ENCODE results near the gene ACOX1. TPM values are rescaled to one million over a fixed set of nuclear protein-coding genes. Genes with fewer than 3 reads are reported as not detected.

The ACOX1 gene
- total and polyA plus RNA-seq, 2 of the 13 experiments (the other 11 are each of a cell fraction or from before 2014, with no cell fraction given) = 86.4 to 120 TPM

GRCh38 chr17:76000016-76000754, 21.2 kb upstream of the ACOX1 start (continued):
- no peak for TF ChIP-seq JUN (CRISPR knock-in tag; IDR thresholded peaks at IDR 0.05)
- peak; percentile 41; the same call in 1 of the 2 replicates for TF ChIP-seq ARNT2 (CRISPR knock-in tag; IDR thresholded peaks at IDR 0.05; ENCODE audit: low read depth)
- TF ChIP-seq, protein P1, sequence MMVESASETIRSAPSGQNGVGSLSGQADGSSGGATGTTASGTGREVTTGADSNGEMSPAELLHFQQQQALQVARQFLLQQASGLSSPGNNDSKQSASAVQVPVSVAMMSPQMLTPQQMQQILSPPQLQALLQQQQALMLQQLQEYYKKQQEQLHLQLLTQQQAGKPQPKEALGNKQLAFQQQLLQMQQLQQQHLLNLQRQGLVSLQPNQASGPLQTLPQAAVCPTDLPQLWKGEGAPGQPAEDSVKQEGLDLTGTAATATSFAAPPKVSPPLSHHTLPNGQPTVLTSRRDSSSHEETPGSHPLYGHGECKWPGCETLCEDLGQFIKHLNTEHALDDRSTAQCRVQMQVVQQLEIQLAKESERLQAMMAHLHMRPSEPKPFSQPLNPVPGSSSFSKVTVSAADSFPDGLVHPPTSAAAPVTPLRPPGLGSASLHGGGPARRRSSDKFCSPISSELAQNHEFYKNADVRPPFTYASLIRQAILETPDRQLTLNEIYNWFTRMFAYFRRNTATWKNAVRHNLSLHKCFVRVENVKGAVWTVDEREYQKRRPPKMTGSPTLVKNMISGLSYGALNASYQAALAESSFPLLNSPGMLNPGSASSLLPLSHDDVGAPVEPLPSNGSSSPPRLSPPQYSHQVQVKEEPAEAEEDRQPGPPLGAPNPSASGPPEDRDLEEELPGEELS (CRISPR knock-in tag; IDR thresholded peaks at IDR 0.05) = 0 out of 2 replicates have a peak, but pooled peaks have one; percentile 11
- TF ChIP-seq ZNF317 (CRISPR knock-in tag; IDR thresholded peaks at IDR 0.05) = no peak
- TF ChIP-seq, protein P2, sequence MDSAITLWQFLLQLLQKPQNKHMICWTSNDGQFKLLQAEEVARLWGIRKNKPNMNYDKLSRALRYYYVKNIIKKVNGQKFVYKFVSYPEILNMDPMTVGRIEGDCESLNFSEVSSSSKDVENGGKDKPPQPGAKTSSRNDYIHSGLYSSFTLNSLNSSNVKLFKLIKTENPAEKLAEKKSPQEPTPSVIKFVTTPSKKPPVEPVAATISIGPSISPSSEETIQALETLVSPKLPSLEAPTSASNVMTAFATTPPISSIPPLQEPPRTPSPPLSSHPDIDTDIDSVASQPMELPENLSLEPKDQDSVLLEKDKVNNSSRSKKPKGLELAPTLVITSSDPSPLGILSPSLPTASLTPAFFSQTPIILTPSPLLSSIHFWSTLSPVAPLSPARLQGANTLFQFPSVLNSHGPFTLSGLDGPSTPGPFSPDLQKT (CRISPR knock-in tag; IDR thresholded peaks at IDR 0.05; ENCODE audit: borderline replicate concordance) = no peak
- TF ChIP-seq ZNF24 (IDR thresholded peaks at IDR 0.05) = no peak
- no peak for TF ChIP-seq ZNF12 (CRISPR knock-in tag; IDR thresholded peaks at IDR 0.05)
- TF ChIP-seq DBP (CRISPR knock-in tag; IDR thresholded peaks at IDR 0.05; ENCODE audit: not compliant biosample characterization) = no peak
- TF ChIP-seq RARA (CRISPR knock-in tag; IDR thresholded peaks at IDR 0.05) = peak; percentile 75
- TF ChIP-seq, protein P3, sequence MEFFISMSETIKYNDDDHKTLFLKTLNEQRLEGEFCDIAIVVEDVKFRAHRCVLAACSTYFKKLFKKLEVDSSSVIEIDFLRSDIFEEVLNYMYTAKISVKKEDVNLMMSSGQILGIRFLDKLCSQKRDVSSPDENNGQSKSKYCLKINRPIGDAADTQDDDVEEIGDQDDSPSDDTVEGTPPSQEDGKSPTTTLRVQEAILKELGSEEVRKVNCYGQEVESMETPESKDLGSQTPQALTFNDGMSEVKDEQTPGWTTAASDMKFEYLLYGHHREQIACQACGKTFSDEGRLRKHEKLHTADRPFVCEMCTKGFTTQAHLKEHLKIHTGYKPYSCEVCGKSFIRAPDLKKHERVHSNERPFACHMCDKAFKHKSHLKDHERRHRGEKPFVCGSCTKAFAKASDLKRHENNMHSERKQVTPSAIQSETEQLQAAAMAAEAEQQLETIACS (CRISPR knock-in tag; IDR thresholded peaks at IDR 0.05) = no peak
- TF ChIP-seq, protein P4, sequence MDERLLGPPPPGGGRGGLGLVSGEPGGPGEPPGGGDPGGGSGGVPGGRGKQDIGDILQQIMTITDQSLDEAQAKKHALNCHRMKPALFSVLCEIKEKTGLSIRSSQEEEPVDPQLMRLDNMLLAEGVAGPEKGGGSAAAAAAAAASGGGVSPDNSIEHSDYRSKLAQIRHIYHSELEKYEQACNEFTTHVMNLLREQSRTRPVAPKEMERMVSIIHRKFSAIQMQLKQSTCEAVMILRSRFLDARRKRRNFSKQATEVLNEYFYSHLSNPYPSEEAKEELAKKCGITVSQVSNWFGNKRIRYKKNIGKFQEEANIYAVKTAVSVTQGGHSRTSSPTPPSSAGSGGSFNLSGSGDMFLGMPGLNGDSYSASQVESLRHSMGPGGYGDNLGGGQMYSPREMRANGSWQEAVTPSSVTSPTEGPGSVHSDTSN (CRISPR knock-in tag; IDR thresholded peaks at IDR 0.05) = no peak
- TF ChIP-seq FOXK1 (CRISPR knock-in tag; IDR thresholded peaks at IDR 0.05; ENCODE audit: borderline replicate concordance, low read depth) = peak; percentile 44; the same call in 1 of the 2 replicates
- TF ChIP-seq IKZF5 (CRISPR knock-in tag; IDR thresholded peaks at IDR 0.05) = 0 out of 2 replicates have a peak, but pooled peaks have one; percentile 33
- peak; percentile 85 for TF ChIP-seq ZNF574 (CRISPR knock-in tag; IDR thresholded peaks at IDR 0.05)
- TF ChIP-seq ONECUT2 (CRISPR knock-in tag; IDR thresholded peaks at IDR 0.05) = no peak
- no peak for TF ChIP-seq ZNF597 (CRISPR knock-in tag; IDR thresholded peaks at IDR 0.05)
